HS-27A (cell line): Measurements from ENCODE around the gene ZNRF1.
"Not testable (repeated sequence)": the region's sequence is repeated elsewhere in the genome, so short reads cannot be mapped to it uniquely, and the experiment has no call there.

Source experiments
- DNase-seq: peaks from one replicate; pipeline ENCODE4 v3.0.0-alpha.2; 2012; ENCODE audit warnings: low read depth, missing footprints

The ZNRF1 gene

DNA sequence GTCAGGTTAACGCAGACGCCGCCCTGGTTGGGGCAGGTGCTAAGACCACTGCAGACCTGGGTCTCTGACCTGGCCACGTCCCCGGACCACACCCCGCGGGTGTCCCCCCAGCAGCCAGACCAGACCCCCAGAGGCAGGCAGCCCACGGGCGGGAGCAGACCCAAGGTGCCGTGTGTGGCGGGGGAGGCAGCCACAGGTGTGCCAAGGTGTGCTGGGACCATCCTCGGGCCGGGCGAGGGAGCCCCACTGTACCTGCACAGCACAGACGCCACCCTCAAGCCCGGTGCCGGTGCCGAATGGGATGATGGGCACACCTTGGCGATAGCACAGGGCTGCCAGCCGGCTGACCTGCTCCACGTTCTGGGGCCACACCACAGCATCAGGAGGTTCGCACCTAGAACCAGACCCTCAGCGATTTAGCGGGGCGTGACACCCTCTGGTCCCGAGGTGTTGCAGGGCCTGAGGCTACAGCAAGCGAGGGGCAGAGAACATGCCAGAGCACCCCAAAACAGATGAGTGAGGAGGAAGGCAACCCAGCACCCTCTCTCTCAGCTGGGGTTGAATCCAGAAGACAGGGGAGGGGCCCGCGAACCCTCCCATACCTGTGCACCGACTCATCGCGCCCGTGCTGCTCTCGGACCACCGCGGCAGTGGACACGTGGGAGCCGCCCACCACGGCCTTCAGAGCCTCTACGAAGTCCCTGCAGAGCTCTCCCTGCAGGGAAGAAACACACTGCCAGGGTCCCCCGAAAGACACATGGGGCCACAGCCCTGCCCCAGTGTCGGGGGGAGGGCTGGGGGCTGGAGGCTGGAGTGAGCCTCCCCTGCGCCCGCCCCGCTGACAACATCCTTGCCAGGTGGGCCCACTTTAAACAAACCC lies 116.4 kb downstream of the ZNRF1 start:
- DNase-seq, result no peak

DNA sequence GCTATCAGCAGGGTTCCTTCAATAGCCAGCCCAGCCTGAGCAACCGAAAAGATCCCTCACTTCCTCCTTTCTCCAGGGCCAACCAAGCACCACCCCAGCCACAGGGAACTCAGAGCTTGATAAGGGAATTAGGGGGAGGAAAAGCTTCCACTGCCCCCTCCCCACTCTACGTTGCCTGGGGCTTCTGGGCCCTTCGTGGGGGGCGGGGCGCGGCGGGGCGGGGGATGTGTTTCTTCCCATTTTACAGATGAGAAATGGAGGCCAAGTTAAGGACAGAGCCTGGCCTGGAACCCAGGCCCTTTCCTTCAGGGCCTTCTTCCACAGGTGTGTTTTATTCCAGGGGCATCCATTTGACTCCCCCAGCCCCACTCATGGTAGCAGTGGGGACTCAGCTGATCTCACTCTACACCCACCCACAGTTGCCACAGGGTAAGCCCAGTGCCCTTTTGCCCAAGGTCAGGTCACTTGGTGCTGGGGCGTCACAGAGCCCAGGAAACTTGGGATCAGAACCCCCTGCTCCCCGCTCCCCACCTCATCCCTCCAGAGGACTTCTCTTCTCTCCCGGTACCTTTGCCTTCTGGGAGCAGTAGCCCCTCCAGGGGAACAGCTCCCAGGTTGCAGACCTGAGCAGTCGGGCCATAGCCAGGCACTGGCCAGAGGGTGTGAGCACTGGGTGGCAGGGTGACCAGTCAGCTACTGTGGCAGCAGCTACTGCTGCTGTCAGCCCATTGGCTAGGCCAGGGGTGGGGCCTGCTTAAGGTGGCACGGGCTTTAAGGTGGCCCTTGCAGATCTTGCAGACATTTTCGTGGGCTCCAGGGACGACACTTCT lies 117.5 kb downstream of the ZNRF1 start, which contains the start of gene LDHD:
Gene LDHD, minus strand, starts transcription at position 700 of the 830 bp plus-strand sequence. Its CDS starts 60 bp downstream, at position 640.
- no peak for DNase-seq

DNA sequence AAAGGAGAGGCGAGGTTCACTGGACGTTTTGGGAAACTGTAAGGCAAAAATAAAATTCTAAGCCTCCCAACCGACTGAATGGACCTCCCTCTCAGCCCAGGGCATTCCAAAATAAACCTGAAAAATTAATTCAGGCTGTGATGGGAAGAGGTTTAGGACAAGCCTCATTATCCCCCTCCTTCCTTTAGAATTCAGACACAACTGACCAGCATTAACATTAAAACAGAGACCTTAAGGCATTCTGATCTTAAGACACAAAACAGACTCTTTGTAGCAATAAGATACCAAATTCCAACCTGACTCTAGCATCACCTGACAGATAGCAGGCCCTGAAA lies 118.1 kb downstream of the ZNRF1 start:
- no peak for DNase-seq

DNA sequence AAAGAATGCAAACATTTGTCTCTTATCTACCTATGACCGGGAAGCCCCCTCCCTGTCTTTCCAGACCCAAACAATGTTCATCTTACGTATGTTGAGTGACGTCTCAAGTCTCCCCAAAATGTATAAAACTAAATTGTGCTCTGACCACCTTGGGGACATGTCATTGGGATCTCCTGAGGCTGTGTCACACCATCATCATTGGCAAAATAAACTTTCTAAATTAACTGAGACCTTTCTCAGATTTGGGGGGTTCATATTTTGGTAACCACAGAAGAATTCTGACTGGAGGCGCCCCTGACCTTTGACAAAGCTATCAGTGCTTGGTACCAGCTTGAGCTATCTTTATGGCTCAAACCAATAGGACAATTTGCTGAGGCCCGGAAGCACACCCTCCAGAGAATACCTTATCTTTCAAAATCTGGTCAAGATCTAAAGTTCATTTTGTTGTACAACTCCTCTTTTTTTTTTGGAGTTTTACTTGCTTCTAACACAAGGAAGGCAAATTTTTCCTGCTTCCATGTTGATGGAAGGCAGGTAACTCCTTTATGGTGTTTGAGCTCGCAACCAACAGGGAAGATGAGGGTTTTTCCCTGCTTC lies 120.2 kb downstream of the ZNRF1 start:
- no peak for DNase-seq

DNA sequence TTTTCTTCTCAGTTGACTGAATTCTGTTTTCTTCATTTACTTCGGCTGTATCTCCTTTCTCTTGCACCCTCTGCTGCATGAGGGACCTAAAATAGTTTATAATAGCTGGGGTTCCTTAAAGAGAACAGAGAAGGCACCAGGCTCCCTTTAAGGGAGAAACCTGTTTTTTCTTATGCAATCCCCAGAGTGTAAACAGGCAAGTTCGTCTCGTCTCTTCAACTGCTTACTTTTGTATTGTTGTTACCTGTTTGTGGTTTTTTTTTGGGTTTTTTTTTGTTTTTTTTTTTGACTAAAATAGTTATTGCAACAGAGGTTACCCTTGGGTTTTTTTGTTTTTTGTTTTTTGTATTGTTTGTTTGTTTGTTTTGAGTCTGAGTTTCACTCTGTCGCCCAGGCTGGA lies 121.4 kb downstream of the ZNRF1 start:
- DNase-seq, result no peak

DNA sequence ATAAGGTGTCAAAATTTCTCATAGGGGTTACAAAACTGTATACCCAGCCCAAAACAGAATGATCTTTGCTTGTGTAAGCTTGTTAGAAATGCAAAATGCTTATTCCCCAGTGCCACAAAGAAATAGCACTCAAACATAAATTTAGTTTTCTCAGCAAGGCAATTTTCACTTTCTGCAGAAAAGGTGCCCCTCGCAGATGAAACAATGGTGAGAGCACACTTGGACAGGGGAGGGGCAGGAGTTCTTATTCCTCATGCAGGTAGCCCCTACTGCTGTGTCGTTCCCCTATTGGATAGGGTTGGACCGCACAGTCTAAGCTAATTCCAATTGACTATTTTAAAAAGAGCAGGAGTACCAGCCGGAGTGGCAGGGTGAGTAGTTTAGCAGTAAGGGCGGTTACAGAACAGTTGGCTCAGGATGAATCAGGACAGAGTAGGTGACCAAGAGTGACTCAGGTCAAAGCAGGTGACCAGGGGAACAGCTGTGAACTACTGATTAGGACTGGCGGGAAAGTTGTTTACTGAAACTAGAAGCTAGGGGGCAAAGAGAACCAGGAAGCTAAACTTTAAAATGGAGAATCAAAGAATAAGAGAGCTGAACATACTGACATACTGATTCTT lies 123.2 kb downstream of the ZNRF1 start:
- DNase-seq, result no peak

DNA sequence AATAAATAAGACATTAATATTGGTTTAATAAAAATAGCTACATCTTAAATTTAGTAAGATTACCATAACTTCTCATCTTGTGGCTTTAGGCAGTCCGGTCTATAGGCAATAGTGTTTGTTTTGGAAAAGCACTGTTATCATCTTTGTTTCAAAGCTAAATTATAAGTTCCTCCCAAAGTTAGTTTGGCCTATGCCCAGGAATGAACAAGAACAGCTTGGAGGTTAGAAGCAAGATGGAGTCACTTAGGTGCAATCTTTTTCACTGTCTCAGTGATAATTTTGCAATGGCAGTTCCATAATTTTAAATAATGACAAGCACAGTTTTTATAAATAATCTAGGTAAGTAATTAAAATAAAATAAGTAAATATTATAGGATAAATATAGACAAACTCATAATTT lies 123.8 kb downstream of the ZNRF1 start:
- DNase-seq, result no peak

DNA sequence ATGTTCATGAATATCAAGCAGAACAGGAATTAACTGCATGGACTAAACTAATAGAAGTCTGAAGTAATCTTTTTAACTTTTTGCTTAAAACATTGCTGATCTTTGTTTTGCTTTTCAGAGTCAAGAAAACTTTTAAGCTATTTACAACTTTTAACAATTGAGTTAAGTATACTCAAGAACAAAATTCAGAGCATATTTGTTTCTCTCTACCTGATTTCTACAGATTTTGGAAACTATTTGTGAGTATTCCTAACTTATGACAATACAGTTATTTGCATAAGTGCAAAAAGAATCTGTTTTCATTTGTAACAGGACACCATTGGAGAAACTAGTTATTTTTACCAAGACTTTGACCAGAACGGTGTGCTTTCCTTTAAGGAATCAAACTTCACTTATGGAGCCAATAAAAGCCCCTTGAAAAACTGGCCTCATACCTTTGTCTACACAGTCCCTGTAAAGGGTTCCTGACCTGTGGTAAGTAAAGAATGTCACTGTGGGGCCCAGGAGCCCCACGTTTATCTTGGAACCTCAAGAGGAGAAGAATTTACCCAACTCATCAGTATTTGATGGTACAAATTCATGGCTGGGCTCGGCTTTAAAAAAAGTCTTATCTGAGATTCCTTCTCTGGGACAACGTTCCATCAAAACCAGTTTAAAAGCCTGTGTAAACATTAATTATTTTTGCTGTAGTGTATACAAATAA lies 129.0 kb downstream of the ZNRF1 start:
- no peak for DNase-seq

DNA sequence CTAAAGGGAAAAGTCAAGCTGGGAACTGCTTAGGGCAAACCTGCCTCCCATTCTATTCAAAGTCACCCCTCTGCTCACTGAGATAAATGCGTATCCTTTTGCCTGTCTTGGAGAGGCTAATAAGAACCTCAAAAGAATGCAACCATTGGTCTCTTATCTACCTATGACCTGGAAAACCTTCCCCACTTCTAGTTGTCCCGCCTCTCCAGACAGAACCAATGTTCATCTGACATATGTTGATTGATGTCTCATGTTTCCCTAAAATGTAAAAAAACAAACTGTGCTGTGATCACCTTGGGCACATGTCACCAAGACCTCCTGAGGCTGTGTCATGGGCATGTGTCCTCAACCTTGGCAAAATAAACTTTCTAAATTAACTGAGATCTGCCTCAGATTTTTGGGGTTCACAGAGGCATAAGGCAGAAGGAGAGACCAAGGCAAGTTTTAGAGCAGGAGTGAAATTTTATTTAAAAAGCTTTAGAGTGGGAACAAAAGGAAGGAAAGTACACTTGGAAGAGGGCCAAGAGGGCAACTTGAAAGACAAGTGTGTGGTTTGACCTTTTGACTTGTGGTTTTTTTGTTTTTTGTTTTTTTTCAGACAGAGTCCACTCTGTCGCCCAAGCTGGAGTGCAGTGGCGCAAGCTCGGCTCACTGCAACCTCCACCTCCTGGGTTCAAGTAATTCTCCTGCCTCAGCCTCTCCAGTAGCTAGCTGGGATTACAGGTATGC lies 130.8 kb downstream of the ZNRF1 start:
- not testable (repeated sequence) for DNase-seq

DNA sequence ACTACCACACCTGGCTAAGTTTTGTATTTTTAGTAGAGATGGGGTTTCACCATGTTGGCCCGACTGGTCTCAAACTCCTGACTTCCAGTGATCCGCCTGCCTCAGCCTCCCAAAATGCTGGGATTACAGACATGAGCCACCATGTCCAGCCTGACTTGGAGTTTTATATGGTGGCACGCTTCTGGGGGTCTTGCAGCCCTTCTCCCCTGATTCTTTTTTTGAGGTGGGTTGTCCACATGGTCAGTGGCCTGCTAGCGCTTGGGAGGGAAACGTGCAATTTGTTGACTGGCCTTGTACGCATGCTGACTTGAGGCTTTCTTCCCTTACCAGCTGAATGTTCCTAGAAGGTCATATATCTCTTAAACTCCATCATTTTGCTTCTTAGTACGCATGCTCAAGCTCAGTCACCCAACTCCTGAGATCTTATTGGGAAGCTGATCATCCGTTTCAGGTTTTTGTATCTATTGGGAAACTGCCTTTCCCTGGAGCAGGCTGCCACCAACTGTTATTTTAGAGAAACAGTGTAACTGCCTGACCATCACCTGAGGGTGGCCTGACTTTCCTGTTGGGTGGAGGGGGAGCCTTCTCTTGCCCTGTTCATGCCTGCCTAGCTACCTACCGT lies 131.4 kb downstream of the ZNRF1 start:
- DNase-seq, result no peak

DNA sequence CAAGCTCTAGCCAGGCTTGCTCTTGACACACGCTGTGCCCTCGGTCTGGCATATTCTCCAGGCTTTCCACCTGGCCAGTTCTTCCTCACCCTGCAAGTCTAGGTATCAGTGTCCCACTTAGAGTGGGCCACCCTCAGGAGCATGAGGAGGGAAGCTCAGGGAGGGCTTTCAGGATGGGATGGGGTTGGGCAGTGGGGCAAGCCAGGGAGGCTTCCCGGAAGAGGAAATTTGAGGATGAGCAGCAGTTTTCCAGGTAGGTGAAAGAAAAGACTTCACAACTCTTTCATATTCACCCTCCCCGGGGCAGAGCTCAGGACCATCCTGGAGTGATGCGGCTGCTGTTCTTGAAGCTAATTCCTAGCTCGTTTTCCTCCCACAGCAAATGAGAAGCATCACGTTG lies 132.3 kb downstream of the ZNRF1 start:
- DNase-seq, result no peak

DNA sequence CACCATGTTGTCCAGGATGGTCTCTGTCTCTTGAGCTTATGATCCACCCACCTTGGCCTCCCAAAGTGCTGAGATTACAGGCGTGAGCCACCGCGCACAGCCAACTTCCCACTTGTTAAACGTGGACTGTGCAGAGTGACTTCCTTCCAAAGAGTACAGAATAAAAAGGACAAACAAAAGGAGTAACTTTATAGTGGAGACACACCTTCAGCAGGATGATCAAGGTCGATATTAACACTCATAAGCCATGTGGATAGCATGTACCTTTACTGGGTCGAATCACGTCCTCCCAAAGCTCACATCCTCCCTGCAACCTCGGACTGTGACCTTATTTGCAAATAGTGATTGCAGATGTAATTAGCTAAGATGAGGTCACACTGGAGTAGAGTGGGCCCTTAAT lies 139.4 kb downstream of the ZNRF1 start:
- DNase-seq, result no peak

DNA sequence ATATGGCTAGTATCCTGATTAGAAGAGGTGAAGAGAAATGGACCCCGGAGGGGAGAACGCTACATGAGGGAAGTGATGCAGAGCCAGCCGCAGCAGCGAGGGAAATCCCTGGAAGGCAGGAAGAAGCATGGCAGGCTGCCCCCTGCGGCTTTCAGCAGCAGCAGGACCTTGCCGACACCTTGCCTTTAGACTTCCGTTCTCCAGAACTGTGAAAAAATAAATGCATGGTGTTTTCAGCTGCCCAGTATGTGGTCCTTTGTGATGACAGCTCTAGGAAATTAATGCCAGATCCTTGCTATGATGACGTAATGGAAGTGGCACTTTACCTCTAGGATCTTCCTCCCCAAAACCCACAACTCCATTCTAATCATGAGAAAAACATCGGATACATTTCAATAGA lies 139.8 kb downstream of the ZNRF1 start:
- DNase-seq, result no peak

DNA sequence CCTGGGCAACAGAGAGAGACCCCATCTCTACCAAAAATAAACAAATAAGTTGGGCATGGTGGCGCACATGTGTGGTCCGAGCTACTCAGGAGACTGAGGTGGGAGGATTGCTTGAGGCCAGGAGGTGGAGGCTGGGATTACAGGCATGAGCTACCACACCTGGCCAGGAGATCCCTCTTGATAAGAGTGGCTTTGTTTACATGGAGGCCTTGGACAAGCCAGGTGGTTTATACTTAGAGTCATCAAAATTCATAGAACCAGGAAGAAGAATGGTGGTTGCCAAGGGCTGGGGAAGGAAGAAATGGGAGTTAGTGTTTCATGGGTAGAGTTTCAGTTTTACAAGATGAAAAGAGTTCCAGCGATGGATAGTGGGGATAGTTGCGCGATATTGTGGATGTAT lies 140.7 kb downstream of the ZNRF1 start:
- DNase-seq, result no peak

DNA sequence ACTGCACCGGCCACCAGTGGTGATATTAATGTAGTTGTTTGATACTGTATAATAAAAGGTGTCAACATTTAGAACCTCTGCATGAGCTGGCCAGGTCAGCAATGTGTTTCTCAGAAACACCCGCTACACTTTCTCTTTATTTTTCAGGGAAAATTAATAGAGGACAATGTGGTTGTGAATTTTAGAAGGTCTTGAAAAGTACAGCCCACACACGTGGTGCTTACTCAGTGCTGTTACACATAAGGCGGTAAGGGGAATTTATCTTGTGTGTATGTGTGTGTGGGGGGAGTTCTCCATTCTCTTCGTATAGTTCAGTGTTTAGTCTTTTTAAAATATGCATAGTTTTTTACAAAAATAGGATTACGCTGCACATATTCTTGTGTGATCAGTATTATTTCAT lies 145.1 kb downstream of the ZNRF1 start:
- DNase-seq, result no peak

DNA sequence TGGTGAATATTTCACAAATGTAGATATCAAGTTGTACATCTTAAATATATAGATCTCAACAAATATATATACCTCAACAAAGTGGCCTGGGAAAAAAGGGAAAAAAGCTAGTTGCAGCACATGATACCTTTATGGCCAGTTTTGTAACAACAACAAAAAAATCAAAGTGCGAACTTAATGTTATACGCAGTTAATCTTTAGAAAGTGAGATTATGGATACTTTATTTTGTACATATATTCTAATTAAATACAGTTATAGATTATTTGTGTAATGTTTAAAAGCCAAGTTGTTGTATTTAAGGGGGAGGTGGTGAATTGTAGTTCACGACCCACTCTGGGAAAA lies 149.1 kb downstream of the ZNRF1 start:
- DNase-seq, result no peak

DNA sequence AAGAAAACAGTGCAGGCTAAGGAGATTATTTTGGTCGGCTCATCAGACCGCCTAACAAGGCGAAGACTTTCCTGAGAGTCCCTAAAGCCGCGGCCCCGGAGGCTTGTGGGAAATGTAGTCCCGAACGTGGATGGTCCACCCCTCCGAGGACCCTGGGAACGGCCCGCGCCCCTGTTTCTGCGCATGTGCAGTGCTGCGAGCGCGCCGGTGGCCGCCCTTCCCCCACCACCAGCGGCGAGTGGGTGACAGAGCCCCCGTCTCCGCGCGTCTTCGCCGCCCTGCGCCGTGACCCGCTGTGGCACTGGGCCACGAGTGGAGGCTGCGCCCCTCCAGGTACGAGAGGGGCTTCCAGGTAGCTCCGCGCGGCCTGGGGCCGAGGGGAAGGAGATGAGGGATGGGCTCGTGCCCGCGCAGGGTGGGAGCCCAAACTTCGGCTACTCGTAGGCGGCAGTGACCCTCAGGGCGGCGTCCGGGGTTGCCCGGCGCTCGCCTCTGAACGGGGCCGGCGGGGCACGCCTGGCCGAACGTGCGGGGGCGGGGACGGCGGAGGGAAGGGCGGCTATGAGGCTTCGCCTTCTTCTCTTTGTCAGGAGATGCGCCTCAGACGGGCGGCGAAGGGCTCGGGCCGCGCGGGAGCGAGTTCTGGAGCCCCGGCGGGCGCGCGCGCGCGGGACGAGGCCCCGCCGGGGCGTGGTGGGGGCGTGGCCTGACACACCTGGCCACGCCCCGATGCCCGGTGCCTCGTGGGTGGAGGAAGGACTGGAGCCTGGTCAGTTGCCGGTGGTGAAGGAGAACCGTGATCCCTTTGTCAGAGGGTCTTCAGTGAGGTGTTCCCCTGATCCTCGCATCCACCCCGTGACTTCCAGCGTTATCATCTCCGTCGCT lies 149.7 kb downstream of the ZNRF1 start, which contains the start of gene ZFP1:
Gene ZFP1, plus strand, starts transcription at position 214 of the 885 bp plus-strand sequence. CDS start 4,428 bp downstream, outside the sequence.
- peak; percentile 80 for DNase-seq

DNA sequence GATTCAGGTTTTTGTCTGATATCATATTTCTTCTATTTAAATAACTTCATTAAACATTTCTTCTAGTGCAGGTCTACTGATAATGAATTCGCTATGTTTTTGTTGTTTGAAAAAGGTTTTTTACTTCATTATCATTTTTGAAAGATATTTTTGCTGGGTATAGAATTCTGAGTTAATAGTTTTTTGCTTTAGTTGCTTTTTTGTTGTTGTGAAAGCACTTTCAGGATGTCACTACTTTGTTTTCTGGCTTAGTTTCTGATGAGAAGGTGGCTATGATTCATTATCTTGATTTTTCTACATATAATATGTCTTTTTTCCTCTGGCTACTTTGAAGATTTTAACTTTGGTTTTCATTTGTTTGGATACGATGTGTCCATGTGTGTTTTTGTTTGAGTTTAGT lies 153.0 kb downstream of the ZNRF1 start:
- no peak for DNase-seq

DNA sequence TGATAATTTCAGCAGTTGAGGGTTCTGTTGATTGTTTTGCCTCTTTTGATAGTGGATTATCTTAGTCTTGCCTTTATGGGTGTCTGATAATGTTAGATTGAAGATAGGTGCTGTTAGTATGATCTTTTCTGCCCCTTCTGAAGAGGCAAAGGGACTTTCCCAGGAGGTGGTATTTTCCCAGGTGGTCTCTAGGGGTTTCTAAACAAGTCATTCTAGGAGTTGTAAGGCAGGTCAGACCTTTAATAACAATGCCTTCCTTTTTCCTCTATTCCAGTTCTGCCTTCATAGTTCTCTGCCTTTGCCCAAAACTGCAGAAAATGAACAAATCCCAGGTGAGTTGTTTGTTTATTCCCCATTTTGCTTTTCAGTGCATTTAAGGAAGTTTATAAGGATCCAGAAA lies 153.8 kb downstream of the ZNRF1 start:
- no peak for DNase-seq

DNA sequence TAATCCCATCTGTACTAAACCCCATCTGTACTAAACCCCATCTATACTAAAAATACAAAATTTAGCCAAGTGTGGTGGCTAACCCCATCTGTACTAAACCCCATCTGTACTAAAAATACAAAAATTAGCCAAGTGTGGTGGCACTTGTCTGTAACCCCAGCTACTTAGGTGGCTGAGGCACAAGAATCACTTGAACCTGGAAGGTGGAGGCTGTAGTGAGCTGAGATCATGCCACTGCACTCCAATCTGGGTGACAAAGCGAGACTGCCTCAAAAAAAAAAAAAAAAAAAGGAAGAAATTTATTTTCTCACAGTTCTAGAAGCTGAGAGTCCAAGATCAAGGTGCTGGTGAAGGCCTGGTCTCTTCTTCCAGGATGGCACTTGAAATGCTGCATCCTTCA lies 161.6 kb downstream of the ZNRF1 start:
- no peak for DNase-seq
